MM.1S (cell line): ENCODE results near the gene SHD.

Experiments used
- CTCF ChIP-seq: fragments of 300-600 bp; sonication (generic); IDR thresholded peaks from 2 replicates; pipeline ENCODE4 v1.5.1; 2016; ENCODE audit warnings: antibody characterized with exemption, low read length, mixed read lengths
- EZH2 ChIP-seq: fragments of 300-600 bp; sonication (generic); optimal IDR thresholded peaks from 2 replicates; pipeline ENCODE3; 2017; ENCODE audit warnings: low read depth, mild to moderate bottlenecking, antibody characterized with exemption, low read length, mixed read lengths
- EZH2phosphoT487 ChIP-seq: fragments of 300-600 bp; sonication (generic); IDR thresholded peaks from 2 replicates; pipeline ENCODE4 v1.6.1; 2018; ENCODE audit warnings: antibody characterized with exemption, low read length

GRCh38 chr19:4257025-4257424, 22.0 kb upstream of the SHD start:
- no peak for TF ChIP-seq EZH2
- TF ChIP-seq CTCF: no peak
- TF ChIP-seq EZH2phosphoT487: no peak
